C4-2B (cell line): ENCODE results near the gene JAML.

Source experiments
- ZFX ChIP-seq: fragments of 450-650 bp; IDR thresholded peaks from 2 replicates; pipeline ENCODE4 v1.6.1; 2017
- TF ChIP-seq, protein P1 (sequence below): fragments of 450-650 bp; conservative IDR thresholded peaks from 2 replicates; pipeline ENCODE4 v1.5.1; 2017; ENCODE audit warnings: mild to moderate bottlenecking

GRCh38 chr11:118169300-118170140 is 55.3 kb downstream of the JAML start:
- TF ChIP-seq, protein P1, sequence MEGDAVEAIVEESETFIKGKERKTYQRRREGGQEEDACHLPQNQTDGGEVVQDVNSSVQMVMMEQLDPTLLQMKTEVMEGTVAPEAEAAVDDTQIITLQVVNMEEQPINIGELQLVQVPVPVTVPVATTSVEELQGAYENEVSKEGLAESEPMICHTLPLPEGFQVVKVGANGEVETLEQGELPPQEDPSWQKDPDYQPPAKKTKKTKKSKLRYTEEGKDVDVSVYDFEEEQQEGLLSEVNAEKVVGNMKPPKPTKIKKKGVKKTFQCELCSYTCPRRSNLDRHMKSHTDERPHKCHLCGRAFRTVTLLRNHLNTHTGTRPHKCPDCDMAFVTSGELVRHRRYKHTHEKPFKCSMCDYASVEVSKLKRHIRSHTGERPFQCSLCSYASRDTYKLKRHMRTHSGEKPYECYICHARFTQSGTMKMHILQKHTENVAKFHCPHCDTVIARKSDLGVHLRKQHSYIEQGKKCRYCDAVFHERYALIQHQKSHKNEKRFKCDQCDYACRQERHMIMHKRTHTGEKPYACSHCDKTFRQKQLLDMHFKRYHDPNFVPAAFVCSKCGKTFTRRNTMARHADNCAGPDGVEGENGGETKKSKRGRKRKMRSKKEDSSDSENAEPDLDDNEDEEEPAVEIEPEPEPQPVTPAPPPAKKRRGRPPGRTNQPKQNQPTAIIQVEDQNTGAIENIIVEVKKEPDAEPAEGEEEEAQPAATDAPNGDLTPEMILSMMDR = no peak
- TF ChIP-seq ZFX = no peak
